Ishikawa (cell line): Measurements from ENCODE around the gene OR51D1.

Source experiments
- CEBPB ChIP-seq: IDR thresholded peaks from 2 replicates; pipeline ENCODE4 v1.6.1; 2012
- CREB1 ChIP-seq: IDR thresholded peaks from 2 replicates; pipeline ENCODE4 v1.6.1; 2012; ENCODE audit warnings: low read depth
- EGR1 ChIP-seq: IDR thresholded peaks from 2 replicates; pipeline ENCODE4 v1.6.1; 2012
- EP300 ChIP-seq: IDR thresholded peaks from 2 replicates; pipeline ENCODE4 v1.6.1; 2012; ENCODE audit warnings: borderline replicate concordance
- FOXM1 ChIP-seq: IDR thresholded peaks from 2 replicates; pipeline ENCODE4 v1.6.1; 2012; ENCODE audit warnings: low read depth, borderline replicate concordance
- NFIC ChIP-seq: IDR thresholded peaks from 2 replicates; pipeline ENCODE4 v1.6.1; 2012
- RAD21 ChIP-seq: IDR thresholded peaks from 2 replicates; pipeline ENCODE4 v1.6.1; 2012; ENCODE audit warnings: low read depth
- TAF1 ChIP-seq: IDR thresholded peaks from 2 replicates; pipeline ENCODE4 v1.6.1; 2012; ENCODE audit warnings: low read depth, mild to moderate bottlenecking
- TCF12 ChIP-seq: IDR thresholded peaks from 2 replicates; pipeline ENCODE4 v1.6.1; 2012; ENCODE audit warnings: low read depth
- TEAD4 ChIP-seq: IDR thresholded peaks from 2 replicates; pipeline ENCODE4 v1.6.1; 2012
- YY1 ChIP-seq: IDR thresholded peaks from 2 replicates; pipeline ENCODE4 v1.6.1; 2012; ENCODE audit warnings: low read depth
- ZBTB7A ChIP-seq: IDR thresholded peaks from 2 replicates; pipeline ENCODE4 v1.6.1; 2012; ENCODE audit warnings: low read depth
- TF ChIP-seq, protein P1 (sequence below): IDR thresholded peaks from 2 replicates; pipeline ENCODE4 v1.6.1; 2012
- TF ChIP-seq, protein P2 (sequence below): IDR thresholded peaks from 2 replicates; pipeline ENCODE4 v1.6.1; 2012
- TF ChIP-seq, protein P3 (sequence below): IDR thresholded peaks from 2 replicates; pipeline ENCODE4 v1.6.1; 2012; ENCODE audit warnings: low read depth, mild to moderate bottlenecking

Gene OR51D1

DNA sequence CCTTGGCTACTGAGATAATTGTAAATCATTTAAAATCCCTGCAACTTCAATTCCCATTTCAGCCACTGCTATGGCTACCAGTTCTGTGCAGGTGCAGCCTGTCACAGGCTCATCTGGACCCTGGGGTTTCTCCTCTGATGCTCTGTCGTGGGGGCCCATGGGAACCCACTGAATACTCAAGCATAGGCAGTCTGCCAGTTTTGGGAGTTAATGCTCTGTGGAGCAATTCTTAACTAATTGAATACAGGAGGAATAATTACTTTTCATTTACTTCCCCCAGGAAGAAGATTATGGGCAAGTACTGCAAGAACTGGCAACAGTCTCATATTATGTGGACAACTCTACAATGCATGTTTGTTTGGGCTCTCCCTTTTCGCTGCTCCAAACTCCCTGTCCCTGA lies 34.5 kb downstream of the OR51D1 start:
- TF ChIP-seq YY1 = no peak
- TF ChIP-seq, protein P1, sequence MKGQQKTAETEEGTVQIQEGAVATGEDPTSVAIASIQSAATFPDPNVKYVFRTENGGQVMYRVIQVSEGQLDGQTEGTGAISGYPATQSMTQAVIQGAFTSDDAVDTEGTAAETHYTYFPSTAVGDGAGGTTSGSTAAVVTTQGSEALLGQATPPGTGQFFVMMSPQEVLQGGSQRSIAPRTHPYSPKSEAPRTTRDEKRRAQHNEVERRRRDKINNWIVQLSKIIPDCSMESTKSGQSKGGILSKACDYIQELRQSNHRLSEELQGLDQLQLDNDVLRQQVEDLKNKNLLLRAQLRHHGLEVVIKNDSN = no peak
- no peak for TF ChIP-seq TEAD4
- TF ChIP-seq CREB1 = no peak
- TF ChIP-seq RAD21 = no peak
- no peak for TF ChIP-seq TAF1
- no peak for TF ChIP-seq EGR1
- TF ChIP-seq, protein P2, sequence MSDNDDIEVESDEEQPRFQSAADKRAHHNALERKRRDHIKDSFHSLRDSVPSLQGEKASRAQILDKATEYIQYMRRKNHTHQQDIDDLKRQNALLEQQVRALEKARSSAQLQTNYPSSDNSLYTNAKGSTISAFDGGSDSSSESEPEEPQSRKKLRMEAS = no peak
- no peak for TF ChIP-seq FOXM1

- TF ChIP-seq, protein P3, sequence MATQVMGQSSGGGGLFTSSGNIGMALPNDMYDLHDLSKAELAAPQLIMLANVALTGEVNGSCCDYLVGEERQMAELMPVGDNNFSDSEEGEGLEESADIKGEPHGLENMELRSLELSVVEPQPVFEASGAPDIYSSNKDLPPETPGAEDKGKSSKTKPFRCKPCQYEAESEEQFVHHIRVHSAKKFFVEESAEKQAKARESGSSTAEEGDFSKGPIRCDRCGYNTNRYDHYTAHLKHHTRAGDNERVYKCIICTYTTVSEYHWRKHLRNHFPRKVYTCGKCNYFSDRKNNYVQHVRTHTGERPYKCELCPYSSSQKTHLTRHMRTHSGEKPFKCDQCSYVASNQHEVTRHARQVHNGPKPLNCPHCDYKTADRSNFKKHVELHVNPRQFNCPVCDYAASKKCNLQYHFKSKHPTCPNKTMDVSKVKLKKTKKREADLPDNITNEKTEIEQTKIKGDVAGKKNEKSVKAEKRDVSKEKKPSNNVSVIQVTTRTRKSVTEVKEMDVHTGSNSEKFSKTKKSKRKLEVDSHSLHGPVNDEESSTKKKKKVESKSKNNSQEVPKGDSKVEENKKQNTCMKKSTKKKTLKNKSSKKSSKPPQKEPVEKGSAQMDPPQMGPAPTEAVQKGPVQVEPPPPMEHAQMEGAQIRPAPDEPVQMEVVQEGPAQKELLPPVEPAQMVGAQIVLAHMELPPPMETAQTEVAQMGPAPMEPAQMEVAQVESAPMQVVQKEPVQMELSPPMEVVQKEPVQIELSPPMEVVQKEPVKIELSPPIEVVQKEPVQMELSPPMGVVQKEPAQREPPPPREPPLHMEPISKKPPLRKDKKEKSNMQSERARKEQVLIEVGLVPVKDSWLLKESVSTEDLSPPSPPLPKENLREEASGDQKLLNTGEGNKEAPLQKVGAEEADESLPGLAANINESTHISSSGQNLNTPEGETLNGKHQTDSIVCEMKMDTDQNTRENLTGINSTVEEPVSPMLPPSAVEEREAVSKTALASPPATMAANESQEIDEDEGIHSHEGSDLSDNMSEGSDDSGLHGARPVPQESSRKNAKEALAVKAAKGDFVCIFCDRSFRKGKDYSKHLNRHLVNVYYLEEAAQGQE = no peak
- TF ChIP-seq ZBTB7A = no peak
- no peak for TF ChIP-seq EGR1
- no peak for TF ChIP-seq NFIC
- TF ChIP-seq, protein P2 = no peak
- TF ChIP-seq FOXM1 = no peak
- no peak for TF ChIP-seq RAD21
- no peak for TF ChIP-seq CEBPB
- TF ChIP-seq EP300 = no peak
- no peak for TF ChIP-seq TAF1
- TF ChIP-seq YY1 = no peak
- TF ChIP-seq TCF12 = no peak
- TF ChIP-seq, protein P1 = no peak
- TF ChIP-seq CREB1 = no peak
- TF ChIP-seq TEAD4 = no peak
Observed at GRCh38 chr11:4672470-4672869, 35.2 kb downstream of the OR51D1 start.

DNA sequence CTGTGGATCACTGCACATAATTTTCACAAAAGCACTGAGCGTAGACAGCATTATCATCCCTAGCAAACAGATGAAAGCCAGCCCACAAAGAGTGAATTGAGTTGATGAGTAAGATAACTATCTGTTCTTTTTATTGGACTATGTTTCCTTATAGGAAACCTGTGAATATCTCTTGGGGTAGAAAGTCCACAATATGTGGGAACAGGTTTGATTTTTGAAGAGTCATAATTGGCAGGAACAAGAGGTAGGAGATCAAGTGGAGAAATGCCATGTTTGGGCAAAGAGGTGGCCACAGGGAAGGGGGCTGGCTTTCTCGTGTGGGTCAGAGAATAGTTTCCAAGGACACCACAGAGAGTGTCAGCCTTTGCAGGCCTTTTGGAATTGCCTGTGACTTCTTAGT lies 36.5 kb downstream of the OR51D1 start:
- TF ChIP-seq, protein P2 = no peak
- TF ChIP-seq EP300 (no peak), ZBTB7A (no peak), TAF1 (no peak), RAD21 (no peak), TCF12 (no peak), CREB1 (no peak), NFIC (no peak), CEBPB (no peak), TEAD4 (no peak), FOXM1 (no peak), YY1 (no peak), EGR1 (no peak)
- TF ChIP-seq, protein P1 = no peak
- TF ChIP-seq, protein P3 = no peak

DNA sequence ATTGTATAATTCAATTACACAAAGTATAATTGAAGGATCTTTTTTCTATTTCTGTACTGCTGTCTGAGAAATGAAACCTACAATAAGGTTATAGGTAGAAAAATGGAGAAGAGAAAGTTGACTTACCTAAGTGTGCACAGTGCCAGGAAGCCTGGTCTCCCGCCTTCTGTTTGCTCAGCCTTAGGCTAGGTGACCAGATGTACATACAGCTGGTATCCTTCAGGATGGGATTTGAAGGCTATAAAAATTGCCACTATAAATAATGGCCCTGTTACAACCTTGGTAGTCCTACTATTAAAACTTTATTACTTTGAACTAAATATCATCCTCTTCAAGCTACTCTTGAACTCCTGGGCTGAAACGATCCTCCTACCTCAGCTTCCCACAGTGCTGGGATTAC lies 40.7 kb downstream of the OR51D1 start:
- TF ChIP-seq EGR1 (no peak), TAF1 (no peak), RAD21 (no peak), NFIC (no peak), CEBPB (no peak), ZBTB7A (no peak), TEAD4 (no peak), FOXM1 (no peak), YY1 (no peak), CREB1 (no peak), TCF12 (no peak), EP300 (no peak)
- TF ChIP-seq, protein P1 = no peak
- TF ChIP-seq, protein P2 = no peak
- TF ChIP-seq, protein P3 = no peak
